Gastrocnemius medialis (tissue), 4 donors: Measurements from ENCODE around the gene BEAN1.

Source experiments
- CTCF ChIP-seq, 5 experiments: fragments of 450-650 bp in 3 of 5; fragments of 200-600 bp in 2 of 5; sonication (generic) in 2 of 5; IDR thresholded peaks in 4 of 5; conservative IDR thresholded peaks in 1 of 5; 1 replicate in 4 of 5; 2 replicates in 1 of 5; pipeline ENCODE4 v1.5.1; 2016 to 2019; ENCODE audit warnings: antibody characterized with exemption in 5 of 5, mild to moderate bottlenecking in 3 of 5, moderate library complexity in 3 of 5
- POLR2A ChIP-seq, 2 donors: fragments of 450-650 bp; IDR thresholded peaks; one replicate each; pipeline ENCODE4 v1.6.1; 2017; ENCODE audit warnings: antibody characterized with exemption in 2 of 2, mild to moderate bottlenecking in 2 of 2, moderate library complexity in 2 of 2

- TF ChIP-seq POLR2A (IDR thresholded peaks at IDR 0.05) (no peak), CTCF (IDR thresholded peaks at IDR 0.05 in 4 of 5, conservative IDR thresholded peaks at IDR 0.05 in 1 of 5) (no peak)
Measured at GRCh38 chr16:66431760-66432159, 4.7 kb downstream of the BEAN1 start.
